Brain microvascular endothelial cell (primary cell): ENCODE results near the gene GALNTL6.

Source experiments
- DNase-seq: peaks from one replicate; pipeline ENCODE4 v3.0.0-alpha.2; 2020
- H3K27ac ChIP-seq: fragments of 250-450 bp; sonication (Bioruptor Pico); 2 replicates; pipeline ENCODE4 v1.5.1; 2020; ENCODE audit warnings: mild to moderate bottlenecking, moderate library complexity
- H3K27me3 ChIP-seq: fragments of 250-450 bp; sonication (Bioruptor Pico); replicated peaks from 2 replicates; pipeline ENCODE4 v1.5.1; 2020; ENCODE audit warnings: mild to moderate bottlenecking
- H3K36me3 ChIP-seq: fragments of 250-450 bp; sonication (Bioruptor Pico); replicated peaks from 2 replicates; pipeline ENCODE4 v1.5.1; 2020; ENCODE audit warnings: mild to moderate bottlenecking
- H3K4me3 ChIP-seq: 2 replicates; pipeline ENCODE4 v1.5.1; 2011; ENCODE audit warnings: low read depth, mild to moderate bottlenecking, control low read depth, low read length, moderate library complexity
- CTCF ChIP-seq: IDR thresholded peaks from 2 replicates; pipeline ENCODE4 v1.5.1; 2011; ENCODE audit warnings: low read depth, mild to moderate bottlenecking, moderate library complexity, low read length, control low read depth, inconsistent platforms; ENCODE audit errors: missing control alignments
- in situ Hi-C: cut with HindIII; loops from 2 replicates; pipeline ENCODE4 v1.10.0; 2017; ENCODE audit warnings: low sequenced_read_pairs, low pct_ligation_motif_present

GALNTL6 gene

GRCh38 chr4:171817026-171817425 lies 3.8 kb downstream of the GALNTL6 start:
- H3K27ac ChIP-seq = no peak overlapping the region
- in situ Hi-C loops = no loop called here
- no peak for DNase-seq
- no peak overlapping the region for H3K4me3 ChIP-seq
- no peak for TF ChIP-seq CTCF
- no peaks in the 10 kb centered on the region for H3K27me3 ChIP-seq
- no peaks in the 10 kb centered on the region for H3K36me3 ChIP-seq

- TF ChIP-seq CTCF = no peak
- DNase-seq = no peak
Observed at GRCh38 chr4:171834640-171835039, 21.4 kb downstream of the GALNTL6 start.

GRCh38 chr4:171843456-171843855 lies 30.3 kb downstream of the GALNTL6 start:
- in situ Hi-C loops = no loop called here
- H3K27me3 ChIP-seq = no peaks in the 10 kb centered on the region
- no peak overlapping the region for H3K4me3 ChIP-seq
- no peak for DNase-seq
- no peaks in the 10 kb centered on the region for H3K36me3 ChIP-seq
- H3K27ac ChIP-seq = no peak overlapping the region
- no peak for TF ChIP-seq CTCF

More at GRCh38 chr4:171834640-171835039, 21.4 kb downstream of the GALNTL6 start:
- in situ Hi-C loops = no loop called here
- no peaks in the 10 kb centered on the region for H3K36me3 ChIP-seq
- no peak overlapping the region for H3K27ac ChIP-seq
- H3K27me3 ChIP-seq = no peaks in the 10 kb centered on the region
- no peak overlapping the region for H3K4me3 ChIP-seq

- in situ Hi-C loops = no loop called here
- no peak overlapping the region for H3K27ac ChIP-seq
- TF ChIP-seq CTCF = peak; percentile 92
- H3K36me3 ChIP-seq = no peaks in the 10 kb centered on the region
- no peaks in the 10 kb centered on the region for H3K27me3 ChIP-seq
- no peak overlapping the region for H3K4me3 ChIP-seq
- peak; percentile 74 for DNase-seq
Observed at GRCh38 chr4:171846232-171846631, 33.0 kb downstream of the GALNTL6 start.

GRCh38 chr4:171846893-171847292 lies 33.7 kb downstream of the GALNTL6 start:
- no peak for DNase-seq
- Histone ChIP-seq H3K27me3 (no peaks in the 10 kb centered on the region), H3K36me3 (no peaks in the 10 kb centered on the region), H3K27ac (no peak overlapping the region), H3K4me3 (no peak overlapping the region)
- in situ Hi-C loops = no loop called here
- no peak for TF ChIP-seq CTCF

GRCh38 chr4:171847751-171848150 lies 34.5 kb downstream of the GALNTL6 start:
- Histone ChIP-seq H3K4me3 (no peak overlapping the region), H3K27ac (no peak overlapping the region), H3K36me3 (no peaks in the 10 kb centered on the region), H3K27me3 (no peaks in the 10 kb centered on the region)
- in situ Hi-C loops = no loop called here
- no peak for TF ChIP-seq CTCF
- DNase-seq = peak; percentile 1
